Prostate gland (tissue), 2 donors: Measurements from ENCODE around the gene BSPRY.

Source experiments
- CTCF ChIP-seq, 4 experiments: fragments of 200-600 bp in 2 of 4; fragments of 450-650 bp in 2 of 4; sonication (generic) in 2 of 4; IDR thresholded peaks; 1 replicate in 3 of 4; 2 replicates in 1 of 4; pipeline ENCODE4 v1.5.1; 2016 to 2019; ENCODE audit warnings: antibody characterized with exemption in 4 of 4, mild to moderate bottlenecking in 2 of 4, moderate library complexity in 2 of 4
- POLR2A ChIP-seq: fragments of 450-650 bp; IDR thresholded peaks from one replicate; pipeline ENCODE4 v1.6.1; 2016; ENCODE audit warnings: antibody characterized with exemption, mild to moderate bottlenecking

GRCh38 chr9:113409481-113409880 is 60.1 kb downstream of the BSPRY start:
- TF ChIP-seq CTCF (IDR thresholded peaks at IDR 0.05), result no peak
- TF ChIP-seq POLR2A, result no peak
